Activated effector memory CD4-positive, alpha-beta T cell treated with anti-CD3 and anti-CD28 coated beads, Interleukin-2, amount 50 U/mL, for 16 hours (primary cell): ENCODE measurements around the gene PNCK.

Source experiments
- DNase-seq: peaks from one replicate; pipeline ENCODE4 v3.0.0-alpha.2; 2020

The PNCK gene

GRCh38 chrX:153626863-153627674 lies 46.5 kb downstream of the PNCK start:
- peak; percentile 33 for DNase-seq

GRCh38 chrX:153626025-153626633 lies 47.5 kb downstream of the PNCK start:
- DNase-seq: peak; percentile 33

GRCh38 chrX:153625271-153626024 lies 48.2 kb downstream of the PNCK start:
- DNase-seq: peak; percentile 21

GRCh38 chrX:153624196-153625091 lies 49.2 kb downstream of the PNCK start:
- DNase-seq: peak; percentile 21

GRCh38 chrX:153623310-153624029 lies 50.1 kb downstream of the PNCK start:
- peak; percentile 4 for DNase-seq

GRCh38 chrX:153622661-153623309 lies 50.8 kb downstream of the PNCK start:
- no peak for DNase-seq

GRCh38 chrX:153621949-153622598 lies 51.5 kb downstream of the PNCK start:
- peak; percentile 28 for DNase-seq

GRCh38 chrX:153620576-153620975 lies 53.0 kb downstream of the PNCK start:
- DNase-seq: peak; percentile 4
